PFSK-1 (cell line): ENCODE measurements around the gene LRRC8C.

Experiments used
- FOXP2 ChIP-seq: optimal IDR thresholded peaks from 2 replicates; pipeline ENCODE3; 2011; ENCODE audit warnings: borderline replicate concordance, control low read depth, inconsistent platforms; ENCODE audit not compliant: insufficient read depth; ENCODE audit errors: extremely low read length, extremely low read depth
- POLR2AphosphoS5 ChIP-seq: IDR thresholded peaks from 2 replicates; pipeline ENCODE4 v1.6.1; 2012; ENCODE audit warnings: low read depth, mild to moderate bottlenecking, control low read depth, low read length, moderate library complexity
- SIN3A ChIP-seq: IDR thresholded peaks from 2 replicates; pipeline ENCODE4 v1.6.1; 2012; ENCODE audit warnings: mild to moderate bottlenecking, low read length, moderate library complexity, borderline replicate concordance; ENCODE audit not compliant: insufficient read depth
- TAF1 ChIP-seq: IDR thresholded peaks from 2 replicates; pipeline ENCODE4 v1.6.1; 2012; ENCODE audit warnings: low read length, control low read depth, borderline replicate concordance; ENCODE audit not compliant: insufficient read depth
- TF ChIP-seq, protein P1 (sequence below), 2 experiments: IDR thresholded peaks; 2 replicates each; pipeline versions ENCODE4 v1.6.1 to v1.8.0; 2011 to 2012; ENCODE audit warnings: low read depth in 2 of 2, low read length in 2 of 2, control low read depth in 1 of 2, inconsistent platforms in 1 of 2, mild to moderate bottlenecking in 1 of 2, moderate library complexity in 1 of 2; ENCODE audit not compliant: insufficient read depth in 1 of 2

Gene LRRC8C

DNA sequence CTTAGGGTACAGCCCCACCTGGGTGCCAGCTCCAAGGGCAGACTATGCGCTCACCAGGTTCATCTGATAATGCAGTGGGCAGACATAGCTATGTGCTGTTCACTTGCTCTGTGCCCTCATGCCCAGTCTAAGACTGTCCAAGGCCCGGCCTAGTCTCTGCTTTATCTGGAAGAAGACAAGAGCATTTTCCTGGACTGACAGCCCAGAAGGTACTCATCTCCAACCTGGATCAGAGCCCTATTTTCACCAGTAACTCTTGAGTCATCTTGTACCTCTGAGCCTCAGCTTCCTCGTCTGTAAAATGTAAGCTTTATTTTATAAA is 28.5 kb upstream of the LRRC8C start:
- TF ChIP-seq FOXP2 = no peak
- TF ChIP-seq POLR2AphosphoS5 = no peak
- TF ChIP-seq SIN3A = no peak
- TF ChIP-seq, protein P1, sequence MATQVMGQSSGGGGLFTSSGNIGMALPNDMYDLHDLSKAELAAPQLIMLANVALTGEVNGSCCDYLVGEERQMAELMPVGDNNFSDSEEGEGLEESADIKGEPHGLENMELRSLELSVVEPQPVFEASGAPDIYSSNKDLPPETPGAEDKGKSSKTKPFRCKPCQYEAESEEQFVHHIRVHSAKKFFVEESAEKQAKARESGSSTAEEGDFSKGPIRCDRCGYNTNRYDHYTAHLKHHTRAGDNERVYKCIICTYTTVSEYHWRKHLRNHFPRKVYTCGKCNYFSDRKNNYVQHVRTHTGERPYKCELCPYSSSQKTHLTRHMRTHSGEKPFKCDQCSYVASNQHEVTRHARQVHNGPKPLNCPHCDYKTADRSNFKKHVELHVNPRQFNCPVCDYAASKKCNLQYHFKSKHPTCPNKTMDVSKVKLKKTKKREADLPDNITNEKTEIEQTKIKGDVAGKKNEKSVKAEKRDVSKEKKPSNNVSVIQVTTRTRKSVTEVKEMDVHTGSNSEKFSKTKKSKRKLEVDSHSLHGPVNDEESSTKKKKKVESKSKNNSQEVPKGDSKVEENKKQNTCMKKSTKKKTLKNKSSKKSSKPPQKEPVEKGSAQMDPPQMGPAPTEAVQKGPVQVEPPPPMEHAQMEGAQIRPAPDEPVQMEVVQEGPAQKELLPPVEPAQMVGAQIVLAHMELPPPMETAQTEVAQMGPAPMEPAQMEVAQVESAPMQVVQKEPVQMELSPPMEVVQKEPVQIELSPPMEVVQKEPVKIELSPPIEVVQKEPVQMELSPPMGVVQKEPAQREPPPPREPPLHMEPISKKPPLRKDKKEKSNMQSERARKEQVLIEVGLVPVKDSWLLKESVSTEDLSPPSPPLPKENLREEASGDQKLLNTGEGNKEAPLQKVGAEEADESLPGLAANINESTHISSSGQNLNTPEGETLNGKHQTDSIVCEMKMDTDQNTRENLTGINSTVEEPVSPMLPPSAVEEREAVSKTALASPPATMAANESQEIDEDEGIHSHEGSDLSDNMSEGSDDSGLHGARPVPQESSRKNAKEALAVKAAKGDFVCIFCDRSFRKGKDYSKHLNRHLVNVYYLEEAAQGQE (IDR thresholded peaks at IDR 0.05; ENCODE audit: insufficient read depth in 1 of 2, low read depth in 2 of 2, low read length in 2 of 2) = no peak
- TF ChIP-seq TAF1 = no peak

- TF ChIP-seq SIN3A (no peak), FOXP2 (no peak), POLR2AphosphoS5 (no peak), TAF1 (no peak)
- TF ChIP-seq, protein P1 (IDR thresholded peaks at IDR 0.05; ENCODE audit: insufficient read depth in 1 of 2, low read depth in 2 of 2, low read length in 2 of 2) = no peak
Measured at GRCh38 chr1:89605692-89606091, 27.2 kb upstream of the LRRC8C start.

GRCh38 chr1:89606227-89606980 is 26.5 kb upstream of the LRRC8C start:
- TF ChIP-seq POLR2AphosphoS5 (no peak), TAF1 (no peak), FOXP2 (no peak), SIN3A (no peak)
- TF ChIP-seq, protein P1 (IDR thresholded peaks at IDR 0.05; ENCODE audit: insufficient read depth in 1 of 2, low read depth in 2 of 2, low read length in 2 of 2) = no peak

GRCh38 chr1:89607156-89607555 is 25.8 kb upstream of the LRRC8C start:
- TF ChIP-seq FOXP2 (no peak), POLR2AphosphoS5 (no peak), TAF1 (no peak)

- TF ChIP-seq SIN3A = no peak
- no peak for TF ChIP-seq POLR2AphosphoS5
- TF ChIP-seq, protein P1 (IDR thresholded peaks at IDR 0.05; ENCODE audit: insufficient read depth in 1 of 2, low read depth in 2 of 2, low read length in 2 of 2) = no peak
- TF ChIP-seq TAF1 = no peak
- TF ChIP-seq FOXP2 = no peak
Measured at GRCh38 chr1:89607586-89608318, 25.2 kb upstream of the LRRC8C start.
